ENCODE results near the gene ZXDC.

Gene ZXDC

GRCh38 chr3:126390751-126391150 lies 84.9 kb downstream of the ZXDC start:
- DNase-seq, result no peak

DNA sequence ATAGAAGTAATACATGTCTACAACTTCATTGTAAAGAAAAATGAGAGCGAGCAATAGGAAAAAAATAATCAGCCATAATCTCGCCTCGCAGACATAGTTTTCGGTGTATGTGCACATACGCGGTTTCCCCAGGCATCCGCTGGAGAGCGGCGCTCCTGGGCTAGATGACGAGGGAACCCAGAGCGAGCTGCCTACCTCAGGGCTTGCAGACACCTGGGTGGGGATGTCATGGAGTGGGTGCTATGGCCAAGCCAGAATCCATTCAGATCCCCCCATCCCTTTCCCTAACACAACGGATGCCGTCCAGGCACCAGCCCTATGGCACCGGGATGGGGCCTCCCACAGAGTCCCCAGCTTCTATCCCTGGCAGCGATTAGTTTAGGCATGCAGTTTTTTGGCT lies 85.5 kb downstream of the ZXDC start:
- DNase-seq, result no peak

DNA sequence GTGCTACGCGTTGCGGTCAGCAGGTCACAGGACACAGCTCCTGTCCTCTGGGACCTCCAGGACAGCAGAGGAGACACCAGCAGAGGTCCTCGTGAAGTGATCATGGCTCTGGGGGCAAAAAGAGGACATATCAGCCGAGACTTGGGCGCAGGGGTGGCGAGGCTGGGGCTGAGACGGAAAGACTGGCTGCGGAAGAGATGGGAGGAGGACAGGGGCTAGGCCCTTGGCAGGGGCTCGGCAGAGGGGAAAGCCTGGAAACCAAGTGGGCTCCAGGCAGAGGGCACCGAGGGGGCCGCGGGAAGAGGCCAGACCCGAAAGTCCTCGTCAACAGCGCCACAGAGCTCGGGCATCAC lies 85.9 kb downstream of the ZXDC start:
- DNase-seq, result no peak

- DNase-seq, result peak; percentile 9
These were observed 86.4 kb downstream of the ZXDC start for GRCh38 chr3:126389112-126389793.

All from GF-D8 (cell line).